Thyroid gland (tissue), 4 donors: ENCODE measurements around the gene ST7. TPM values are rescaled to one million over a fixed set of nuclear protein-coding genes. Genes with fewer than 3 reads are reported as not detected.

Source experiments
- DNase-seq, 2 donors: peaks; one replicate each; pipeline ENCODE4 v3.0.0-alpha.2; 2019
- H3K27ac ChIP-seq, 3 donors: fragments of 200-600 bp; sonication (generic); 1 replicate in 2 of 3; 2 replicates in 1 of 3; pipeline ENCODE4 v1.5.1; 2016 to 2019; ENCODE audit warnings: mild to moderate bottlenecking in 1 of 3, moderate library complexity in 1 of 3
- H3K27me3 ChIP-seq: fragments of 200-600 bp; sonication (generic); one replicate; pipeline ENCODE4 v1.5.1; 2019
- H3K36me3 ChIP-seq, 2 donors: fragments of 200-600 bp; sonication (generic); one replicate each; pipeline ENCODE4 v1.5.1; 2016 to 2019
- H3K4me1 ChIP-seq, 2 donors: fragments of 200-600 bp; sonication (generic); one replicate each; pipeline ENCODE4 v1.5.1; 2017 to 2019
- H3K4me3 ChIP-seq, 3 donors: fragments of 200-600 bp; sonication (generic); replicated peaks in 1 of 3; 1 replicate in 2 of 3; 2 replicates in 1 of 3; pipeline ENCODE4 v1.5.1; 2016; ENCODE audit warnings: mild to moderate bottlenecking in 1 of 3
- H3K9me3 ChIP-seq: fragments of 200-600 bp; sonication (generic); one replicate; pipeline ENCODE4 v1.5.1; 2017
- POLR2A ChIP-seq, 2 donors: fragments of 450-650 bp; IDR thresholded peaks; one replicate each; pipeline ENCODE4 v1.6.1; 2017; ENCODE audit warnings: antibody characterized with exemption in 2 of 2, mild to moderate bottlenecking in 2 of 2, moderate library complexity in 1 of 2
- WGBS, 2 donors: methylation state at CpG; one replicate each; pipeline ENCODE4 v1.1.5; 2017; 5-methylcytosine and 5-hydroxymethylcytosine counted together
- intact Hi-C: fragments of 100-400 bp; cut with DNase I; formaldehyde crosslinking; loops from one replicate; pipeline ENCODE4 v1.15.1; 2023
- microRNA-seq: library from miRNA; unstranded; fragments of <30 nt; microRNA quantifications from one replicate; pipeline ENCODE4, GENCODE V29; 2016
- small RNA-seq: library from RNA; depleted of rRNA; stranded (forward); fragments of <200 nt; gene quantifications from one replicate; pipeline ENCODE3, GENCODE V24; 2016
- total RNA-seq, 4 donors: library from RNA; depleted of rRNA; stranded (reverse); fragments of >200 nt; gene quantifications; one replicate each; pipeline ENCODE4 v1.2.3, GENCODE V29; 2016
- TF ChIP-seq, protein P1 (sequence below), 6 experiments: fragments of 200-600 bp in 3 of 6; fragments of 450-650 bp in 3 of 6; sonication (generic) in 3 of 6; IDR thresholded peaks; one replicate each; pipeline ENCODE4 v1.5.1; 2016 to 2019; ENCODE audit warnings: antibody characterized with exemption in 6 of 6, mild to moderate bottlenecking in 2 of 6, inconsistent platforms in 1 of 6, moderate library complexity in 1 of 6

Gene ST7
- total RNA-seq, 4 donors from 2014 or later = 62.8 to 75.1 (median 66.7) TPM

DNA sequence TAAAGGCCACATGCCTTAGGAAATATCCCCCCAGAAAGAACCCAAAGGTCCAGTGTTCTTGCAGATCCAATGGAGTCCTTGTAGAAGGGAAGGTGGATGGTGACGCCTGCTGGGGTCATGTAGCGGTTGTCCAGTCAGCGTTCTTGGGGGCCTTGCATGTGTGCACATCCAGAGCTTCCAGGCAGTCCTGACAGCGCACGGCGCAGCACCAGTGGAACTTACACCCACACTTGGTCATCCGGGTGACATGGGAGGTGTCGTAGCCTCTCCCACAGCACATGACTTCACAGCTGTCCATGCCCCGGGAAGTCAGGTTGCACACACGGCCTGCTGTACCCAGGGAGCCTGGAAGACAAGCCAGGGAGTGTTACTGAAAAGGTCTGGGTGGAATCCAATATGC is 324.7 kb downstream of the ST7 start:
- DNase-seq = no peak
- intact Hi-C loops = no loop called here
- peaks cover 5 to 14% of the 10 kb centered on the region in 2 donors for H3K4me1 ChIP-seq
- H3K36me3 ChIP-seq = no peaks in the 10 kb centered on the region
- H3K4me3 ChIP-seq = no peak overlapping the region
- 93 to 98% methylated on average over 5 to 10 of the region's 10 CpGs for WGBS, 2 donors
- H3K9me3 ChIP-seq = no peaks in the 10 kb centered on the region
- H3K27me3 ChIP-seq = no peaks in the 10 kb centered on the region
- TF ChIP-seq POLR2A (IDR thresholded peaks at IDR 0.05) = no peak
- TF ChIP-seq, protein P1, sequence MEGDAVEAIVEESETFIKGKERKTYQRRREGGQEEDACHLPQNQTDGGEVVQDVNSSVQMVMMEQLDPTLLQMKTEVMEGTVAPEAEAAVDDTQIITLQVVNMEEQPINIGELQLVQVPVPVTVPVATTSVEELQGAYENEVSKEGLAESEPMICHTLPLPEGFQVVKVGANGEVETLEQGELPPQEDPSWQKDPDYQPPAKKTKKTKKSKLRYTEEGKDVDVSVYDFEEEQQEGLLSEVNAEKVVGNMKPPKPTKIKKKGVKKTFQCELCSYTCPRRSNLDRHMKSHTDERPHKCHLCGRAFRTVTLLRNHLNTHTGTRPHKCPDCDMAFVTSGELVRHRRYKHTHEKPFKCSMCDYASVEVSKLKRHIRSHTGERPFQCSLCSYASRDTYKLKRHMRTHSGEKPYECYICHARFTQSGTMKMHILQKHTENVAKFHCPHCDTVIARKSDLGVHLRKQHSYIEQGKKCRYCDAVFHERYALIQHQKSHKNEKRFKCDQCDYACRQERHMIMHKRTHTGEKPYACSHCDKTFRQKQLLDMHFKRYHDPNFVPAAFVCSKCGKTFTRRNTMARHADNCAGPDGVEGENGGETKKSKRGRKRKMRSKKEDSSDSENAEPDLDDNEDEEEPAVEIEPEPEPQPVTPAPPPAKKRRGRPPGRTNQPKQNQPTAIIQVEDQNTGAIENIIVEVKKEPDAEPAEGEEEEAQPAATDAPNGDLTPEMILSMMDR (IDR thresholded peaks at IDR 0.05) = no peak
- no peak overlapping the region for H3K27ac ChIP-seq

DNA sequence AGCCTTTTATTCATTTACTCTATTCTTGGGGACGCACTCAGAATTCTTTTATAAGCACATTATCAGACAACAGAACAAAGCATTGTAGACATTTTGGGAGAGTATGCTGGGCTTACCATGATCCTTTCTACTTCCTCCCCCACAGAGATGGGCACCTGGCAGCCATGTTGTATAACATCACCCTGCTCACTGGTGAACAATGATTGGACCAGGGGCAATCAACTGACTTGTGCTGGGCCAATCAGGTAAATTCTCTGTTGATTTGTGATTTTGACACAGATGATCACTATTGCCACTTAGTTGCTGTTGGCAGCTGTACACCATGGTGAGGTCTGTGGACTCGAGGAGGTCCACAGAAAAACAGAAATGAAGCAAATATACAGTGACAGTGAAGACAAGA is 325.9 kb downstream of the ST7 start:
- intact Hi-C loops = no loop called here
- Histone ChIP-seq H3K9me3 (no peaks in the 10 kb centered on the region), H3K27ac (no peak overlapping the region), H3K27me3 (no peaks in the 10 kb centered on the region), H3K4me3 (no peak overlapping the region), H3K4me1 (peaks cover 3 to 7% of the 10 kb centered on the region in 2 donors), H3K36me3 (no peaks in the 10 kb centered on the region)
- no peak for TF ChIP-seq POLR2A (IDR thresholded peaks at IDR 0.05)
- TF ChIP-seq, protein P1 (IDR thresholded peaks at IDR 0.05) = no peak
- DNase-seq = no peak
- WGBS, 2 donors = 94% methylated on average over 2 of the region's 2 CpGs

Small RNAs within 50 kb of the gene (microRNA-seq; reads per million reads assigned to microRNA genes)
- not detected for gene MIR6132

Small RNAs within 50 kb of the gene (small RNA-seq; reads per million reads assigned to genes)
- not detected for gene AC002542.1
- gene MTCYBP6 = not detected
- not detected for gene RF00019
- gene RF02179 = not detected
- not detected for gene RF02180
- gene RF02181 = not detected
- not detected for gene RF02183
- not detected for gene RF02184
- not detected for gene RF02185
- gene RF02188 = not detected
- gene RNA5SP239 = not detected

Other genes starting within 250 kb of the ST7 start
- 100 to 1,000 TPM; 142 to 215 (median 176) TPM for gene CAPZA2, start 90.9 kb upstream of the ST7 start, total RNA-seq